Type B pancreatic cell (in vitro differentiated cells): ENCODE data around the gene KLKB1. TPM values are rescaled to one million over a fixed set of nuclear protein-coding genes. Genes with fewer than 3 reads are reported as not detected.

Source experiments
- DNase-seq: peaks from one replicate; pipeline ENCODE4 v3.0.0; 2021; ENCODE audit warnings: mixed read lengths; ENCODE audit not compliant: unreplicated experiment; ENCODE audit errors: extremely low spot score
- H3K27ac Mint-ChIP-seq: 2 replicates; pipeline ENCODE4 v1.8.0; 2021; ENCODE audit warnings: mild to moderate bottlenecking, mixed read lengths
- H3K27me3 Mint-ChIP-seq: 2 replicates; pipeline ENCODE4 v1.8.0; 2021; ENCODE audit warnings: mixed read lengths
- H3K36me3 Mint-ChIP-seq: 2 replicates; pipeline ENCODE4 v1.8.0; 2021; ENCODE audit warnings: mixed read lengths
- H3K4me1 Mint-ChIP-seq: one replicate; pipeline ENCODE4 v1.8.0; 2021; ENCODE audit warnings: mixed read lengths; ENCODE audit not compliant: unreplicated experiment
- H3K4me3 Mint-ChIP-seq: 2 replicates; pipeline ENCODE4 v1.8.0; 2021; ENCODE audit warnings: mild to moderate bottlenecking, mixed read lengths
- H3K9me3 Mint-ChIP-seq: 2 replicates; pipeline ENCODE4 v1.8.0; 2021; ENCODE audit warnings: mixed read lengths
- CTCF ChIP-seq: fragments of 200-600 bp; sonication (generic); conservative IDR thresholded peaks from 2 replicates; pipeline ENCODE4 v1.5.0; 2021; ENCODE audit warnings: antibody characterized with exemption, mild to moderate bottlenecking
- long read RNA-seq: library from polyadenylated mRNA; unstranded; transcript quantifications from one replicate; pipeline ENCODE4 v2.0.0, GENCODE V29; 2020
- total RNA-seq: library from RNA; stranded (reverse); gene quantifications from 2 replicates; pipeline ENCODE4 v1.2.1, GENCODE V29; 2021; ENCODE audit warnings: low replicate concordance

The KLKB1 gene
- total RNA-seq, result 0.24 and 0.67 TPM in 2 replicates
- long read RNA-seq, partial matches to known transcripts, result 0 of 5 reads
- long read RNA-seq, other reads (novel, unspliced or antisense), result 4 of 5 reads

- H3K27me3 Mint-ChIP-seq, result no peaks in the 10 kb centered on the region
- H3K4me1 Mint-ChIP-seq, result peaks cover 4% of the 10 kb centered on the region
- H3K36me3 Mint-ChIP-seq, result peaks cover 4% of the 10 kb centered on the region
- H3K4me3 Mint-ChIP-seq, result no peak within 1 kb of the TSS
- peaks cover 15% of the 10 kb centered on the region for H3K9me3 Mint-ChIP-seq
- no peak within 1 kb of the TSS for H3K27ac Mint-ChIP-seq
- no peak for TF ChIP-seq CTCF
- DNase-seq, result no peak
These were observed at the start of gene KLKB1 for GRCh38 chr4:186227221-186227620. TSS of gene KLKB1 (plus strand) at chr4:186227507. CDS start at chr4:186228196, 689 bp downstream.

- Mint-ChIP-seq H3K27me3 (peaks cover 25% of the 10 kb centered on the region), H3K9me3 (no peaks in the 10 kb centered on the region)
These were observed 39.2 kb upstream of the KLKB1 start for GRCh38 chr4:186188107-186188506.

GRCh38 chr4:186189656-186190055, 37.7 kb upstream of the KLKB1 start:
- DNase-seq, result no peak
- Mint-ChIP-seq H3K9me3 (no peaks in the 10 kb centered on the region), H3K27me3 (peaks cover 21% of the 10 kb centered on the region), H3K36me3 (no peaks in the 10 kb centered on the region), H3K4me3 (peak overlapping the region; percentile 89), H3K4me1 (peaks cover 16% of the 10 kb centered on the region), H3K27ac (peak overlapping the region; percentile 67)
- no peak for TF ChIP-seq CTCF

More at GRCh38 chr4:186188107-186188506, 39.2 kb upstream of the KLKB1 start:
- no peak for DNase-seq
- no peak overlapping the region for H3K27ac Mint-ChIP-seq
- peaks cover 14% of the 10 kb centered on the region for H3K4me1 Mint-ChIP-seq
- no peak for TF ChIP-seq CTCF
- no peaks in the 10 kb centered on the region for H3K36me3 Mint-ChIP-seq
- no peak overlapping the region for H3K4me3 Mint-ChIP-seq

GRCh38 chr4:186190581-186191199, 36.6 kb upstream of the KLKB1 start:
- peak overlapping the region; percentile 89 for H3K4me3 Mint-ChIP-seq
- H3K27me3 Mint-ChIP-seq, result peaks cover 12% of the 10 kb centered on the region
- TF ChIP-seq CTCF, result peak; percentile 27
- H3K9me3 Mint-ChIP-seq, result no peaks in the 10 kb centered on the region
- no peak for DNase-seq
- peak overlapping the region; percentile 67 for H3K27ac Mint-ChIP-seq
- peaks cover 3% of the 10 kb centered on the region for H3K36me3 Mint-ChIP-seq
- peaks cover 16% of the 10 kb centered on the region for H3K4me1 Mint-ChIP-seq

- Mint-ChIP-seq H3K4me3 (peak within 1 kb of the TSS; percentile 92), H3K27ac (peak within 1 kb of the TSS; percentile 83), H3K27me3 (peaks cover 12% of the 10 kb centered on the region), H3K36me3 (peaks cover 4% of the 10 kb centered on the region), H3K9me3 (no peaks in the 10 kb centered on the region), H3K4me1 (peaks cover 16% of the 10 kb centered on the region)
- DNase-seq, result peak; percentile 80
- TF ChIP-seq CTCF, result peak; percentile 49
These were observed 35.9 kb upstream of the KLKB1 start, which contains the start of gene CYP4V2 for GRCh38 chr4:186191200-186192065. TSS of gene CYP4V2 (plus strand) at chr4:186191567. CDS start at chr4:186191824, 257 bp downstream.
